ENCODE data around the gene GTPBP1.
A peak's percentile ranks its signal among the peaks of the same experiment; 100 is the strongest.

Gene GTPBP1

DNA sequence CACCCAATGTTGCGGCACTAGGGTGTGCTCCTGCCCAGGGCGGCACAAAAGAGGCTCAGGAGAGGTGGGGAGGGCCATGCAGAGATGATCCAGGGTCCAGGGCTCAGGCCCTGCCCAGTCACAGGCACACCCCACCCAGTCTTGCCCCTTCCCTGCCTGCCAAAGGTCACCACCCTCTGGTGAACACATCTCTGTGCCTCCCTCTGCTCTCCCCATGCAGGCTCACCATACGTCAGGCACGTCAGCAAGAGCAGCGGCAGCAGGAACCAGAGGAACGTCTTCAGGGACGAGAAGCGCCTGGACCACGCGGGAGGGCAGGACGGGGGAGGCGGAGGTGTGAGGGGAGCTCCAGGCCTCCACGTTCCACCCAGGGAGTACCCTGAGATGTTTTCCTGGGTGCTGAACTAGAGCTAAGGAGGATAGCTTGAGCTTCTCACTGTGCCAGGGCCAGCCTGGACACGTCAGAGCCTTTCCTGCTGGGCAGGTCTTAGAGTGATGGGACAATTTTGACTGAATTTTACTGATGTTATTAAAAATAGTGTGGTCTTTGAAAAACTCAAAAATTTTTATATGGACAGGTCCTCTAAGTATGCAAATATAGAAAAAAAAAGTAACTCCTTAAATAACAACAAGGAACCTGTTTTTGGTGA lies 42.9 kb downstream of the GTPBP1 start:
- FAIRE-seq, result no peak
- TF ChIP-seq POLR2A (IDR thresholded peaks at IDR 0.05; ENCODE audit: low read depth, low read length), result no peak
- no peak for DNase-seq (ENCODE audit: insufficient read length, low spot score)

GRCh38 chr22:38750104-38750503 lies 44.4 kb downstream of the GTPBP1 start:
- FAIRE-seq (no peak), DNase-seq (ENCODE audit: insufficient read length, low spot score) (no peak)
- no peak for TF ChIP-seq POLR2A (IDR thresholded peaks at IDR 0.05; ENCODE audit: low read depth, low read length)

GRCh38 chr22:38750638-38751037 lies 44.9 kb downstream of the GTPBP1 start:
- FAIRE-seq (no peak), DNase-seq (ENCODE audit: insufficient read length, low spot score) (no peak)

DNA sequence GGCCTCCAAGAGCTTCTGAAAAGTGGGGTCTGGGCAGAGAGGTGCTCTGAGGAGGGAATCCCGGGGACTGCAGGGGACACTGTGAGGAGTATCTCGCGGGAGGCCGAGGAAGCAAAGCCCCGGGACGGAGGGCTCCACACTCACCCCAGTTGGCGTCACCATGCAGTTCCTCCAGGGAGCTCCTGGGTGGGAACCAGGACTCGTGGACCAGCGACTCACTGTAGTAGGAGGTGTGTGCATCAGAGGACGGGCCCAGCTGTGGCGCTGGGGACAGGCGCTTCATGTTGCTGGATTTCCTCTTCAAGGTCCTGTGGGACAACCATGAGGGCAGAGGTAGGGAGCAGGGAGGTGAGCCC lies 45.3 kb downstream of the GTPBP1 start:
- FAIRE-seq, result no peak
- DNase-seq (ENCODE audit: insufficient read length, low spot score), result no peak
- TF ChIP-seq POLR2A (IDR thresholded peaks at IDR 0.05; ENCODE audit: low read depth, low read length), result no peak

More at GRCh38 chr22:38750638-38751037, 44.9 kb downstream of the GTPBP1 start:
- no peak for TF ChIP-seq POLR2A (IDR thresholded peaks at IDR 0.05; ENCODE audit: low read depth, low read length)

DNA sequence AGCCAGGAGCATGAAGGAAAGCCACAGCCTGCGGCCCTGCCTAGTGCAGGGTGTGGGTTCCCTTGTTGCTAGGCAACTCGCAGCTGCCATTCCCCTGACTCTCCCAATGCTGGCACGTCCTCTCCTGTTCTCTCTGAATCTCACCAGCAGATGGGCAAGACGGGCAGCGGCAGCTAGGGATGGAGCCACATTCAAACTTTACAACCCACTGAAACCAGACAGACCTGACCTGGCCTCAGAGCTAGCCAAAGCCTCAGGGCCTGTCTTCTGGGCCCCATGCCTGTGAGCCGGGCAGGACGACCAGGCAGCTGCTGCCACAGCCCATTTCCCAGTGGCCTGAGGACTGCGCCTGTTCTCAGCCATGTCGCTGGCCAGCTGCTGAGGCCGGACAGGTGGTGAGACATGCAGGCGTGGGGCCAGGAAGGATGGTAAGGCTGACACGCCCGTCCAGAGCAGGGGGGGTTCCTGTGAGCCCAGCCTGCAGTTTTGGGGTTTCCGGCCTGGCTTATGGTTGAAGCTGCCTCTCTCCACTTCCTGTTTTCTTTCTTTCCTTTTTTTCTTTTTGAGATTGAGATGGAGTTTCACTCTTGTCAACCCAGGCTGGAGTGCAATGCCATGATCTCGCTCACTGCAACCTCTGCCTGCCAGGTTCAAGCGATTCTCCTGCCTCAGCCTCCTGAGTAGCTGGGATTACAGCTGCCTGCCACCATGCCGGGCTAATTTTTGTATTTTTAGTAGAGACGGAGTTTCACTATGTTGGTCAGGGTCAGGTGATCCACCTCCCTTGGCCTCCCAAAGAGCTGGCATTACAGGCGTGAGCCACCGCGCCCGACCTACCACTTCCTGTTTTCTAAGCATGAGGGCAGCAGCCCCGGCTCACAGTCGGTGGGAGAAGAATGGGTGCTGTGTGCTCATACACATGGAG lies 45.9 kb downstream of the GTPBP1 start:
- DNase-seq (ENCODE audit: insufficient read length, low spot score) (no peak), FAIRE-seq (no peak)
- TF ChIP-seq POLR2A (IDR thresholded peaks at IDR 0.05; ENCODE audit: low read depth, low read length), result no peak

GRCh38 chr22:38753948-38754750 lies 48.4 kb downstream of the GTPBP1 start:
- FAIRE-seq, result no peak
- DNase-seq (ENCODE audit: insufficient read length, low spot score), result no peak
- TF ChIP-seq POLR2A (IDR thresholded peaks at IDR 0.05; ENCODE audit: low read depth, low read length), result no peak

GRCh38 chr22:38754751-38755154 lies 49.0 kb downstream of the GTPBP1 start:
- peak; percentile 19 for DNase-seq (ENCODE audit: insufficient read length, low spot score)
- no peak for TF ChIP-seq POLR2A (IDR thresholded peaks at IDR 0.05; ENCODE audit: low read depth, low read length)
- no peak for FAIRE-seq

GRCh38 chr22:38755155-38755910 lies 49.6 kb downstream of the GTPBP1 start:
- DNase-seq (ENCODE audit: insufficient read length, low spot score), result peak; percentile 88
- TF ChIP-seq POLR2A (IDR thresholded peaks at IDR 0.05; ENCODE audit: low read depth, low read length), result peak; percentile 37; the same call in 1 of the 2 replicates
- FAIRE-seq, result no peak

GRCh38 chr22:38755911-38756532 lies 50.3 kb downstream of the GTPBP1 start, which contains the start of gene SUN2:
Gene SUN2 (minus strand): TSS chr22:38755998. CDS start chr22:38752628, 3,370 bp downstream.
- TF ChIP-seq POLR2A (IDR thresholded peaks at IDR 0.05; ENCODE audit: low read depth, low read length), result peak; percentile 34
- DNase-seq (ENCODE audit: insufficient read length, low spot score) (peak; percentile 72), FAIRE-seq (no peak)

- FAIRE-seq, result no peak
- no peak for DNase-seq (ENCODE audit: insufficient read length, low spot score)
- TF ChIP-seq POLR2A (IDR thresholded peaks at IDR 0.05; ENCODE audit: low read depth, low read length), result no peak
Observed at GRCh38 chr22:38756711-38757463, 51.1 kb downstream of the GTPBP1 start.

GRCh38 chr22:38757464-38757757 lies 51.7 kb downstream of the GTPBP1 start:
- FAIRE-seq, result no peak
- TF ChIP-seq POLR2A (IDR thresholded peaks at IDR 0.05; ENCODE audit: low read depth, low read length), result no peak

GRCh38 chr22:38758276-38758945 lies 52.7 kb downstream of the GTPBP1 start:
- no peak for DNase-seq (ENCODE audit: insufficient read length, low spot score)
- no peak for TF ChIP-seq POLR2A (IDR thresholded peaks at IDR 0.05; ENCODE audit: low read depth, low read length)
- FAIRE-seq, result no peak

More at GRCh38 chr22:38757464-38757757, 51.7 kb downstream of the GTPBP1 start:
- DNase-seq (ENCODE audit: insufficient read length, low spot score), result no peak
